ENCODE results near the gene SNRPB2.

The SNRPB2 gene

DNA sequence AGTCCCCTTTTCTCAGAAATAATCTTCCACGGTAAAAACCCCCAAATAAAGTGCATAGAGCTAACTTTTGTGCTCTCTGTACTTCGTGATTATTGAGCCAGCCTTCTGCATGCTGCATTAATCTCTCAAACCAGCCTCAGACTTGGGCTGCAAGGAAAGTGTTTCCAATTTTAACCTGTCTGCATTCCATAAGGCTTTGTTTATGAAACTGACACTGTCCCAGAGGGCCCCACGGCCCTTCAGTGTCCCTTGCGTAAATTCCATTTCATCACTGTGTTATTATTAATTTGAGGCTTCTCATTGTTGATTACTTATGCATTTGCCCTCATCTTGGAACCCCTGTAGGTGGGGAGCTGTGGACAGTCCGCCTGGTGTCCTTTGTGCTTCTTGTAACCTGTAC is 15.6 kb upstream of the SNRPB2 start:
- DNase-seq (ENCODE audit: low read depth, low spot score) = no peak
- TF ChIP-seq, protein P1, sequence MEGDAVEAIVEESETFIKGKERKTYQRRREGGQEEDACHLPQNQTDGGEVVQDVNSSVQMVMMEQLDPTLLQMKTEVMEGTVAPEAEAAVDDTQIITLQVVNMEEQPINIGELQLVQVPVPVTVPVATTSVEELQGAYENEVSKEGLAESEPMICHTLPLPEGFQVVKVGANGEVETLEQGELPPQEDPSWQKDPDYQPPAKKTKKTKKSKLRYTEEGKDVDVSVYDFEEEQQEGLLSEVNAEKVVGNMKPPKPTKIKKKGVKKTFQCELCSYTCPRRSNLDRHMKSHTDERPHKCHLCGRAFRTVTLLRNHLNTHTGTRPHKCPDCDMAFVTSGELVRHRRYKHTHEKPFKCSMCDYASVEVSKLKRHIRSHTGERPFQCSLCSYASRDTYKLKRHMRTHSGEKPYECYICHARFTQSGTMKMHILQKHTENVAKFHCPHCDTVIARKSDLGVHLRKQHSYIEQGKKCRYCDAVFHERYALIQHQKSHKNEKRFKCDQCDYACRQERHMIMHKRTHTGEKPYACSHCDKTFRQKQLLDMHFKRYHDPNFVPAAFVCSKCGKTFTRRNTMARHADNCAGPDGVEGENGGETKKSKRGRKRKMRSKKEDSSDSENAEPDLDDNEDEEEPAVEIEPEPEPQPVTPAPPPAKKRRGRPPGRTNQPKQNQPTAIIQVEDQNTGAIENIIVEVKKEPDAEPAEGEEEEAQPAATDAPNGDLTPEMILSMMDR (IDR thresholded peaks at IDR 0.05; ENCODE audit: low read depth, low read length) = no peak
- in situ Hi-C loops (cut with HindIII; ENCODE audit: low sequenced_read_pairs) = no loop called here
- H3K4me3 ChIP-seq (ENCODE audit: low read depth, low read length) = no peak overlapping the region

DNA sequence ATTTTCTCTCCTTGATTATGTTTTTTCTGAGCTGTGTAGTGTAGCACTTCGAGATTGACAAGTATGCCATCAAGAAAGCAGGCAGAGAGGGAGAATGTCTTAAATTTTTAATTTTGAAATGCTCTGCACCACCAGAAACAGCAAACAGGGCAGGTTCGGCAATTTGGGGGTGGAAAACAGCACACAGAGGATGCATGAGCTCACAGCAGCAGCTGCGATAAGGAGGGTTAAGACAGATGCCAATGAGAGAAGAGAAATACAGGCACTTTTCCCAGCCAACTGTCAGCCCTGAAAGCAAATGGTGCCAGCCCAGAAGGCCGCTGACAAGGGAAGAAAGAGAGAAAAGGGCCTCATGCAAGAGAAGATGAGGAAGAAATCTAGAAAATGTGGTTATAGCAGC is 15.1 kb upstream of the SNRPB2 start:
- H3K4me3 ChIP-seq (ENCODE audit: low read depth, low read length) = no peak overlapping the region
- in situ Hi-C loops (cut with HindIII; ENCODE audit: low sequenced_read_pairs) = no loop called here
- DNase-seq (ENCODE audit: low read depth, low spot score) = no peak
- TF ChIP-seq, protein P1 (IDR thresholded peaks at IDR 0.05; ENCODE audit: low read depth, low read length) = no peak

DNA sequence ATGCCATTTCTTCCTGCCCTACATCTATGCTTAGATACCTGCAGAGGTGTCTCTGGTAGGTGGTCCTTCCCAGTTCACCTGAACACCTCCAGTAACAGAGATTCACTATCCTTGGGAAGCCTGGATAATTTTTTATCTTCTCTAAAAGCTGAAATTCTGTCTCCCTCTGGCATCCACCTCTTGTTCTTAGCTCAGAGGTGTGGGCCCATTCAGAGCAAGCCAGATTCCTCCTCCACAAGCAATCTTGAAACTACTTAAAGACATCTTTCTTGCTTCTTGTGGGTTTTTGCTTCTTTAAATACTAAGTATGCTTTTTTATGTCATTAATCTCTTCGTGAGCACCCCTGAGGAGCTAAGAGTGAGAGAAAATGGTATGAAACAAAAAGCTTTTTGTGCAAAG is 10.4 kb upstream of the SNRPB2 start:
- DNase-seq (ENCODE audit: low read depth, low spot score) = no peak
- in situ Hi-C loops (cut with HindIII; ENCODE audit: low sequenced_read_pairs) = no loop called here
- no peak overlapping the region for H3K4me3 ChIP-seq (ENCODE audit: low read depth, low read length)
- TF ChIP-seq, protein P1 (IDR thresholded peaks at IDR 0.05; ENCODE audit: low read depth, low read length) = no peak

DNA sequence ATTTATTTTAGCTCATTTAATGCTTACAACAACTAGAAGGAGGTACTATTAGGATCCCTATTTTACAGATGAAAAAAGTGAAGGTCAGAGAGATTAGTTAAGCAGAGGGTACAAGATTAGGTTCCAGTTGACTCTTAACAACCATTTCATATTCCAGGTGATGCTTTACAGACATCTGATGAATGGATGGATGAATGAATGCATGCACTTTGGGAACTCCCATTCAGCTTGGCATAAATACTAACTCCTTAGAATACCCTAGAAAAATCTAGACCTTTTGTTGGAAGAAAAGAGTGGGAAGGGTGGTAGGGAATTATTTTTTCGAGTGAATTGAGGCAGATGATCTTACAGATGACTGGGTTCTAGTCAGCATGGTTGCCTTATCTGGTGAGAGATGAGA is 746 bp upstream of the SNRPB2 start:
- no peak overlapping the region for H3K4me3 ChIP-seq (ENCODE audit: low read depth, low read length)
- in situ Hi-C loops (cut with HindIII; ENCODE audit: low sequenced_read_pairs) = no loop called here
- TF ChIP-seq, protein P1 (IDR thresholded peaks at IDR 0.05; ENCODE audit: low read depth, low read length) = no peak
- DNase-seq (ENCODE audit: low read depth, low spot score) = no peak

DNA sequence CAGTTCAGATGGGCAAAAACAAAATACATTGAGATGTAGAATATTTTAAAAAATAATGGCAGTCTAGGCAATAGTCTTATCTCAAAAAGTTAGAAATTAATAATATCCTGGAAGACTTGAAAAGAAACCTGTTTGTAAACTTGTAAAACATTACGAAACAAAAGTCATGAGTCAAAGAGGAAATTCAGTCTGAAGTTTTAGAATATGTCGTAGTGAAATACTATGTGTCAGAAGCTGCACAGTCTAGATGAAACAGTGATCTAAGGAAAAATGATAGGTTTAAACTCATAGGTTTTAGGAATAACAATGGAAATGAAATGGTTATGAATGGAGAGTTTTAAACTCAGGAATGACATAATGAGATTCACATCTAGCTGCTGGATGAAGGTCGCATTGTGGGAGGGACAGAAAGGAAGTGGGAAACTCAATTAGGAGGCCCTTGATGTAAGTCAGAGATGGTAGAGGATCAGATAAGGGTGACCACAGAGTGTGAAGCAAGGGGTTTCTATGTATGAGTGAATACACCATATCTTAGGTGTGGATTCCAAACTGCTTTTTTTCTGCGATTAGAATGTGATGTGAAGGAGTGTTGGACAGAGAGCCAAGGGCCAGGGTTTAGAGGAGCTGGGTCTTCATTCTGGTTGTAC is 2.8 kb downstream of the SNRPB2 start:
- no peak for DNase-seq (ENCODE audit: low read depth, low spot score)
- in situ Hi-C loops (cut with HindIII; ENCODE audit: low sequenced_read_pairs) = no loop called here
- no peak overlapping the region for H3K4me3 ChIP-seq (ENCODE audit: low read depth, low read length)
- TF ChIP-seq, protein P1 (IDR thresholded peaks at IDR 0.05; ENCODE audit: low read depth, low read length) = no peak

DNA sequence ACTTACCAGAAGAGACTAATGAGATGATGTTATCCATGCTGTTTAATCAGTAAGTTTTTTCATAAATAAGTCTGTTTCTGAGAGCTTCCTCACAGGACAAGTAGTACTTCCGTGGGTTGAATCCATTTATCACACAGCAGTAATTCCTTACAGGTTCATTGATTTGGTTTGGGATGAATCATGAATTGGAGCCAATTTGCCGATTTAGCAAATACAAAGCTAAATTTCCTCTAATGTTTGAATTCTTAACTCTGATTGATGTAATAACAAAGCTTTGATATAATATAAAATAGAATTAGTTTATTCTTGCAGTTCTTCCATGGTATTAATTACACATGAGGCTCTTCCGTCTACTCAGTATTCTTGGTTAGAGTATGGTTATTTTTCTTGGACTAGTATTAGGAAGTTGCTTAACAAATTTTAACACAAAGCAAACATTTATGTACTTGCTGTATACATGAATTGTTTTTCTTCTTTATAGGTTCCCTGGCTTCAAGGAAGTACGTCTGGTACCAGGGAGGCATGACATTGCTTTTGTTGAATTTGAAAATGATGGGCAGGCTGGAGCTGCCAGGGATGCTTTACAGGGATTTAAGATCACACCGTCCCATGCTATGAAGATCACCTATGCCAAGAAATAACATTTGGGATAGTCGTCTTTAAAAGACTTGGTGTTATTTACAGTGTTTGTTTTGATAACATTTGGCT is 10.7 kb downstream of the SNRPB2 start:
- H3K4me3 ChIP-seq (ENCODE audit: low read depth, low read length) = no peak overlapping the region
- in situ Hi-C loops (cut with HindIII; ENCODE audit: low sequenced_read_pairs) = no loop called here
- TF ChIP-seq, protein P1 (IDR thresholded peaks at IDR 0.05; ENCODE audit: low read depth, low read length) = no peak
- DNase-seq (ENCODE audit: low read depth, low spot score) = no peak
